Myocyte (in vitro differentiated cells): ENCODE measurements around the gene DIPK1A. TPM values are rescaled to one million over a fixed set of nuclear protein-coding genes. Genes with fewer than 3 reads are reported as not detected.
"Not testable (repeated sequence)": the region's sequence is repeated elsewhere in the genome, so short reads cannot be mapped to it uniquely, and the experiment has no call there.

Source experiments
- DNase-seq: peaks from one replicate; pipeline ENCODE4 v3.0.0-alpha.2; 2012; ENCODE audit warnings: low read depth
- total RNA-seq: library from RNA; depleted of rRNA; stranded (reverse); fragments of >200 nt; gene quantifications from 2 replicates; pipeline ENCODE4 v1.2.3, GENCODE V29; 2014

Gene DIPK1A
- total RNA-seq, 1 donor from 2014 or later = 28.5 TPM

DNA sequence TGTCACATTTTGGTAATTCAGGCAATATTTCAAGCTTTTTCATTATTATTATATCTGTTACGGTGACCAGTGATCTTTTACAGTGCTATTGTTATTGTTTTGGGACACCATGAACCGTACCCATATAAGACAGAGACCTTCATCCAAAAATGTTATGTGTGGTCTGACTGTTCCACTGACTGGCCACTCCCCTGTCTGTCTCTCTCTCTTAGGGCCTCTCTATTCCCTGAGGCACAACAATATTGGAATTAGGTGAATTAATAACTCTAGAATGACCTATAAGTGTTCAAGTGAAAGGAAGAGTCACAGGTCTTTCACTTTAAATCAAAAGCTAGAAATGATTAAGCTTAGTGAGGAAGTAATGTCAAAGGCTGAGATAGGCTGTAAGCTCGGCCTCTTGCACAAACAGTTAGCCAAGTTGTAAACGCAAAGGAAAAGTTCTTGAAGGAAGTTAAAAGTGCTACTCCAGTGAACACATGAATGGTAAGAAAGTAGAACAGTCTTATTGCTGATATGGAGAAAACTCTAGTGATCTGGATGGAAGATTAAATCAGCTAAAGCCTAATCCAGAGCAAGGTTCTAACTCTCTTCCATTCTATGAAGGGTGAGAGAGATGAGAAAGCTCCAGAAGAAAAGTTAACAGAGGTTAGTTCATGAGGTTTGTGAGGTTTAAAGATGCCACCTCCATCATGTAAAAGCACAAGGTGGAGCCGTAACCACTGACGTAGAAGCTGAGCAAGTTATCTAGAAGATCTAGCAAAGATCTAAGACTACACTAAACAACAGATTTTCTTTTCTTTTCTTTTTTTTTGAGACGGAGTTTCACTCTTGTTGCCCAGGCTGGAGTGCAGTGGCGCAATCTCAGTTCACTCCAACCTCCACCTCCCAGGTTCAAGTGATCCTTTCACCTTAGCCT, 19.7 kb upstream of the DIPK1A start:
- DNase-seq = no peak

DNA sequence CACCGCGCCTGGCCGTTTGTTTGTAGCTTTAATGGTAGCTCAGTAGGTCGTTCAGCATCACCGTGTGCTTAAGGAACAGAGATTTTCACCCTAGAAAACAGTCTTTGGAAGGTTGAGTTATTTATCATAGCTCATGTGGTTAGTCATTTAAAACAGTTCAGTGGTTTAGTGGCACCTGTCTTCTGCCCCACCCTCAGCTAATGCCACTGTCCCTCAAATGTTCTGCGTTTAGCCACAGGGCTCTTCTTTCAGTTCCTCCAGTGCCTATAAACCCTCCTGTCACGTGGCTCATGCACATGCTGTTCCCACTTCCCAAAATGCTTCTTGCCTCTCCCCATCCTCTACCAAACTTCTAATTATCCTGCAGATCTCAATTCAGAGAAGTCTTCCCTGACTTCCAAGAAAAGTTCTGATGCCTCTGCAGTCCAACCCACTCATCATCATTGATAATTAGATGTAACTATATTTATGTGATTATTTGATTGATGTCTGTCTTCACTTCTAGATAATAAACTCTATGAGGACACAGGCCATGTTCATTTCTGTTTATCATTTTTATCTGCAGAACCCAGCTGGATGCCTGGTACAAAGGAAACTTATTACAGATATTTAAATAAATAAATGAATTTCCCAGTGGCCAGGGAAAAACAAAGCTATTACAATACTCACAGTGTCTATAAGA, 14.4 kb upstream of the DIPK1A start:
- peak; percentile 96 for DNase-seq

DNA sequence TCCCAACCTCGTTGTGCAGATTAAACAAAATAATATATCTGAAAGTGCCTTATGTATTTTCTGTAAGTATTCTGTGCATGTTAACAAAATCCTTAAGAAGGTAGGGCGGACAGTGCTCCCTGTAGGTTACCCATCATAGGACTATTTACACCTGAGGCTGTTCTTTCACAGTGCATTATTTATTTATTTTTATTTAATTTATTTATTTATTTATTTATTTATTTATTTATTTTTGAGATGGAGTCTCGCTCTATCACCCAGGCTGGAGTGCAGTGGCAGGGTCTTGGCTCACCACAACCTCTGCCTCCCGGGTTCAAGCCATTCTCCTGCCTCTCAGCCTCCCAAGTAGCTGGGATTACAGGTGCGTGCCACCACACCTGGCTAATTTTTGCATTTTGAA, 12.8 kb upstream of the DIPK1A start:
- not testable (repeated sequence) for DNase-seq

DNA sequence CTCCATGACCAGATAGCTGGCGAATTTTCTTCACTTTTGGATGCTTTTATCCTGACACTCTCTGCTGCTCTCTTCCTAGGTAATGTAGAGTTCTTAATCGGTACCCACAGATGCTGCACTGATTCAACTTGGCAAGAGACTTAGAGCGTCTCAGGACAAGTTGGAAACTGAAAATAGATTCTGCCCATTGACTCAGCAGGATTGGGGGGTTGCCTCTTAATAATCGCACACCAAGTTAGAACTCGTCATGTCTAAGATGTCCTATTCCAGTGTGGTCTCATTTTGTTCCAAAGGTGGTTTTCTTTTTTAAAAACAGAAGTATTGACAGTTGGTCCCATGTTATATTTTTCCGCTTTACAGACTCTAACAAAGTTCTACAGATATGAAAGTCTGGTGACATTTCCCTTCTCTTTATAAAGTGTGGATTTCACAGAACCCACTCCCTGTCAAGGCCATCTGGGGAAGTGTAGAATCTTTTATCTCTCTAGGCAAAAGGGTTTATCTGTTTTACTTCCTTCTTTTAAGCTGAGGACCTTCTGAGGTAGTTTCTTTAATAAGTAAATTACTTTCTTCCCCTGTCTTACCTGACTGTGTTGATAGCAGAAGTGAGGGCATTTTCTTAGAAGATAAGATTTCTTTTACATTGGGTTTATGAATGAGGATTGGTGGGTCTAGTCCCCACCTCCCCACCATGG, 12.1 kb upstream of the DIPK1A start:
- DNase-seq = peak; percentile 83

DNA sequence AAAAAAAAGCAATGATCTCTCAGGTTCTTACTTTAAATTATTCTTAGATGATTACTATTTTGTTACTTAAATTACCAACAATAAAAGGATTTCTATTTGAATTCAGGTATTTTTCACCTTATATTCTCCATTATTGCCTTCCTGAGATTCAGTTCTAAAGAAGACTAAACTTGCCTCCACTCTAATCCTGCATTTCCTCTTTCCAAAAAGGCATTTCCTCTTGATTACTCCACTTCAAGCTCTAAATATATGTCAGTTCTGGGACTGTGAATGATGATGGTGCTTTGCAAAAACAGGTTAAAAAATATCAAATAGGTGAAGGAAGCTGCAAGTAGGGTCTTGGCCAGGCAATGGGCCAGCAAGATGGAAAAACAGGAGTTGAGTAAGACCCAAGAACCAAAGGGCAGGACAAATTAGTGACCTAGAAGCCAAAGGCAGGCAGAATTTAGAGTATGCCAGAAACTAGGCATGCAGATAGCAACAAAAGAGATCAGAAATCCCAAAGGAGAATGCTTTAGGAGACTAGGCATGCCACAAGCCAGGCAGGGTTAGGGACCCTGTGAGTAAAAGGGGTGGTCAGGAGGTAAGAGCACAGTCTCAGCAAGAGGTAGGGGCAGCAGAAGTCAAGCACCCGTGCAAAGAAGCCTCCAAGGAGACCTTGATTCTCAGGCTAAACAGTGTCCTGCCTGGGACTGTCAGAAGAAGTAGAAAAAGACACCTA, 11.3 kb upstream of the DIPK1A start:
- DNase-seq = no peak

DNA sequence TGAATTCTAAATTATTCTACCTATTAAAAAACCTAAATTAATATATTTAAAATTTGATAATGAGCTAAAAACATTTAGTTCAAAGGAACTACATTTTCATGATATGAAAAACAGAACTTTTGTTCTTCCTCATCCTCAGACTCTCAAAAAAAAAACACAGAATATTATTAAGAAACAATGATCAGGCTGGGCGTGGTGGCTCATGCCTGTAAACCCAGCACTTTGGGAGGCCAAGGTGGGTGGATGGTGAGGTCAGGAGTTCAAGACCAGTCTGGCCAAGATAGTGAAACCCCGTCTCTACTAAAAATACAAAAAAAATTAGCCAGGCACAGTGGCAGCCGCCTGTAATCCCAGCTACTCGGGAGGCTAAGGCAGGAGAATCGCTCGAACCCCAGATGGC, 10.7 kb upstream of the DIPK1A start:
- DNase-seq = not testable (repeated sequence)

DNA sequence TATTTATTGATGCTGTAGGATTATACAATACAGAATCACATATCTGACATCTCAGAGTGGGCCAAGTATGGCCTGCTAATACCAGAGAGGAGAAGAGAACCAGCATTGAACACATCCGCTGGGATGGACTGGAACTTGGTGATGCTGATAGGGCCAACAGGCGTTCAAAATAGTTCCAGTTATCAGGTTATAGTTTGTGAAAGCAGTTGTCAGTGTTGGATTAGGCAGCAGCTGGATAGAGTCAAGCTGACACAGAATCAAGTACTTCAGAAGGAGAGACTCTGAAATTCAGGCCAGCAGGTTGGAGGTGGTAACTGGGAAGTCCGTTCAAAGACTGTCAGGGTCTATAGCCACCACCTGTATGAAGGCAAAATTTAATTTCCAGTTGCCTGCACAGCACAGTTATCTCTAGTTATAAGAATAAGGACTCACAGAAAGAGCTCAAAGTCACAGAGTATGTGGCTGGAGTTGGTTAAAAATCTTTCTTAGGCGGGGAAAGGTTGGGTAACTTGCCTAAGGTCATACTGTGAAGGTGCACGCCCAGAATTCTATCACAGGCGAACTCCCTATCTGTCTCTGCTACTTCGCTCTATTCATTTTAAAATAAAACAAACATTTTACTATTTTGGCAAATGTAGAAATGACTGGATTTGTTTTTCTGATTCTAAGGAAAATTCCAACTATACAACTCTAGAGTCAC, 9.9 kb upstream of the DIPK1A start:
- no peak for DNase-seq

DNA sequence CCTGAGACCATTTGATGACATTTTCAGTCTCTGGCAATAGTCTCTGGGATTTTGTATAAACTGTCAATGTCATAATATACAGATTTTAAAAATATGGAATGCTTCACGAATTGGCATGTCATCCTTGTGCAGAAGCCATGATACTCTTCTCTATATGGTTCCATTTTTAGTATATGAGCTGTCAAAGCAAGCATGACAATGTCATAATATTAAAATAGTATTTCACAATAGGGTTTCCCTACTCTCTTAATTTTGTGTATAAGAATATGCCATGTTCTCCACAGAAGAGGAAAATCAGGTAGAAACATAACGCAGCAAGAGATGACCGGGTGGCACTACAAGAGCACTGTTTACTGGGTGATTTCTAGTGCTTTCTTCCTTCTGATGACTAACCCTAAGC, 8.3 kb upstream of the DIPK1A start:
- no peak for DNase-seq

DNA sequence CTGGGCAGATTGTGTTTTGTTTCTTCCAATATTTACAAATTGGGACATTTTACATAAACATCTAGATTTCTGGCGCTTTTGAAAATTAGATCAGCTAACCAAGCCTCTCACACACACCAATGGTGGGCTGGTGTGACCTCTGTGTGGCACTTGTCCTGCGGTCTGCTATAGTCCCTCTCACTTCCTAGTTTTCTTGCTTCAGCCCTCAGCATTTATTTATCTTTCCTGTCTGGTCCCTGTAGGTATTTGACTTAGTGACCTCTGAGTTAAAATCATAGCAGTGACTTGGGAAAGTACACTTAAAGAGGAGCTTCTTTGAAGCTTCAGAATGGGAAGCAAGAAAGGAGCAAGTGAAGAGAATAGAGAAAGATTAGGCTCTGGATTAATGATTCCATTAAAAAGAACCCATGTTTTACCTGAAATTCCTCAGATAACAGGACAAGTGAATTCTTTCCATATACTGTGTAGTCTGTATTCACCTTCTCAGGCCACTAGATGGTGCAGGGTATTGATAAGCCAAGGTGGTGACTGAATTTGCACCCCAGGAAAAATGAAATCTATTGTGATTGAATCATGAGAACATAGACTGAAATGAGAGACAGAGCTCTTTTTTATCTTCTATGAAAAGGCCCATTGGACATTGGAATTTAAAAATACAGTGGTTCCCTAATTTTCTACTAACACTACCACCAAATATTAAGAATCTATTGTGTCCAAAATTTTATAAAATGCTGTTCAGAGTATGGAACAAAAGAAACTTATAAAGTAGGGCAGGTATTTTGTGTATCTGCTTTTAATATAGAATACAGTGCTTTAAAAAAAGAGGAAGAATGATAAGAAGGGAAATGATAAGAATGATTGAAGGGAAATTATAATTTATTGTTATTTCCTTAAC, 7.1 kb upstream of the DIPK1A start:
- peak; percentile 55 for DNase-seq

DNA sequence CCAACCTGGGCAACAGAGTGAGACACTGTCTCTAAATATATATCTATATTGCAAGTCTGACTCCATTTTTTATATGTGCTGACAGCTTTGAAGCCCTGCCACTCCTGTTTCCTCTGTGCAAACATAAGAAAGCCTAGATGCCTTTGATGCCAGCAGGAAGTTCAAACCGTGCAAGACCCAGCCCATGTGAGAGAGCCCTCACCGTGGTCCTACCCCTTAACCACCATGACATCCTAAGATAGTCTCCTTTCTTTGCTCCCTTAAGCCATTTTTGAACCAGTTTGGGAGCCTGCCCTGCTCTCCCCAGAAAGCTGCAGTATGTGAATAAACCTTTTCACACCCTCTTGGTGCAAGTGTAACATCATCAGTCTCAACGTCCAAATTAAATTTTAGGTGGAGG, 3.7 kb upstream of the DIPK1A start:
- no peak for DNase-seq

DNA sequence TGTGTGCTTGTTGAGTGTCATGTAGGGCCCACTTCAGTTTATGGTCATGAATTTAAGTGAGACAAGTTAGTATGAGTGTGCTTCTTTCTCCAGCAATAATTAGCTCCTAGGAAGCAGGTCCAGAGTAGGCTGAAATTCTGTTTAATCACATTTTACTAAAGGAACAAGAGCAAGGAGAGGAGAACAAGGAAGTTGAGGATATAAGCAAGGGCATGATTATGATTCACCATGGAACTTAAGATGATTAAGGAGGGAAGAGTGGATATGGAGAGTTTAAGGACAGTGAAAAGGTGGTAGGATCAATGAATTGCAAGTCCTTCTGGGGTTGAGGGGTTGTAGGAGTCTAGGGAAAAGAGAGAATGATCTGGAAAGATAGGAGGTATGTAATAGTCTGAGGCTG, 3.1 kb upstream of the DIPK1A start:
- no peak for DNase-seq

DNA sequence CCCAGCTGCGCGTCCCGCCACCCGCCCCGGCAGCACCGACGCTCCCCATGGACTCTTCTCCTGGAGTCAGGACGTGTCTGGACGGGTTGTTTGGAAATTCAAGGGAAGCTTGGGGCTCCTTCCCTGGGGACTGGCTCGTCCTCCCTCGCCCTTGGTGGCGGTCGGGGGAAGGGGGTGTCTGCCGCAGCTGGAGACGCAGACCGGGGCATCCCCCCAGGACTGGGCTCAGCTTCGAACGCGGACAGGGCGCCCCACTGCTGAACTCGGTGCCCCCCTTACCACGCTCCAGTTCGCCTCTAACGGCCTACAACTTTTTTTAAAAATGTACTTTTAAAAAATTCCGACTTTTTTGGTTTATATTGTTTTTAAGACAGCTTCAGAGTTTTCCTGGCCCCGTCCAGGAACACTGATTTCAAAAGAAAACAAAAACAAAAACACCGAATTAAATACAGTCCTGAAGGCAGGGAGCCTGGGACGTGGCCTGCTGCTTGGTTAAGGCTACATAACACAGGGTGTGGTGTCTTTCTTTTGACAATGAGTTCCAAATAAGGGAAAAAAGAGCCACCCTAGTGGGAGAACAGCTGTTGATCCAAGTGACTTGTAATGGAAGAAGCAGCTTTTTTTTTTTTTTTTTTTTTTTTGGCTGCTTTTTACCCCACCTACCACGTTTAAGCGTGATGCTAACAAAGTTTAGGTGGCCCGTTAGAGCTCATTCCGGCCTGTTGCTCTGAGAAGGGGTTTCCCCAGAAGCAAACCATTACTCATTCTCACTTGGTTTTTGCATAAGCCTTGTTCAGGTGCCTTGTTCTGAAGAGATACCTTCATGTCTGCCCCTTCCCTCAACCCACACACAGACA, 862 bp upstream of the DIPK1A start:
- DNase-seq = peak; percentile 90

DNA sequence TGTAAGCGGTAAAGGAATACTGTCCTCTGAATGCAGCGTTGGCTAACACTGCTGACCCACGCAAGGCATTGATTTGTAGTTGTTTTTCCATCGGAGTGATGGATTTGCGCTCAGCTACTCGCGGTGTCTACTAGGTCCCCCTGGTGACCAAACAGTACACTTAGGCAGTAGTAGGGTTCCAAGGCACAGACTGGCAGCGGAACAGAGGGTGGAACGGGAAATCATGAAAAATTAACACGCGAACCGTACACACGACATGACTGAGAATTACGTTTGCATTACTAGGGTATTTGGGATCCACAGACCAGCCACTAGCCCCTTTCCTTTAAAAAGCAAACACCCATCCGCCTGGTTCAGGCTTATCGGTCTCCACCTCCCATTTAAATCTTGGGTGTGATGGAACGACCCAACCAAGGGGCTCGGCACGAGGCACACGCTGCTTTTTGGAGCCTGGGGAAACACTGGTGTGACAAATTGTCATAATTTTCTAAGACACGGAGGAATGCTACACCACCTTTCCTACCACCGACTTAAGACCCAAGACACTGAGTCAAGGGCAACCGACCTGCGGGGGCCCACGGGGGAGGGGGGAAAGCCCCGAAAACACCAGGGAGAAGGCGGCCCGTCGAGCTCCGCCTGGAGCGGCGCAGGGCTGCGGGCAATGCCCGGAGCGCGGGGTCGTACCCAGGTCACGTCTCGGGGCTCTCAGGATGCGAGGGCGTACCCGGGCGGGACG, 699 bp downstream of the DIPK1A start:
- peak; percentile 85 for DNase-seq

DNA sequence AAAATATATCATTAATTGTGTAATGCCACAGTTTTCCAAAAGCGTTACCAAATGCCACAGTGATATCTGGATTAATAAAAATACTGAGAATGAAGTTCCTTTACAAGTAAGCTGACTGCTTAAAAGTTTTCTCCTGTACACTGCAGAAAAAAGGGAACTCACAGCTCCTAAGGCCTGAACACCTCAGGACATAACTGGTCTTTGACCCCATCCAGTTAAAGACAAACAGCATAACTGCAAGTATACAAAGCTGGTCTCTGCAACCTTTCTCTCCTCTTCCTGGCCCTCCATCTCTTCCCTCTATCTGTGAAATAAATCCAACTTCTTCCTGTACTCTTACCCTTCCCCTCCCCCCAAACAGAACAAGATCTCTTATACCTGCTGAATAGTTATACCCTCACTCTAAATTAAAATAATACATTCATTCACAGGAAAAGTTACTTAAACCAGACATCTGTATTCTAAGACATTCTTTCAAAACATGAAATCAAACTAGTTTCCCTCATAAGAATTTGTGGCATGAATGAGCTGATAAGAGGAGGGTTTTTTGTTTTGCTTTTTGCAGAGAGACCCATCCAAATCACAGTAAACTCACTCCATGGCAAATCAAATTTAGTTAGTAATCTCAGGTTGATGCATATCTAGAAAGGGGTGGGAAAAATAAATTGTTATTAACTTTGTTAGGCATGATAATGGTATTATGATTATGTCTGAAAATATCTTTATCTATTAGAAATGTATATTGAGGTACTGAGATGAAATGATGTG, 2.9 kb downstream of the DIPK1A start:
- DNase-seq = no peak

DNA sequence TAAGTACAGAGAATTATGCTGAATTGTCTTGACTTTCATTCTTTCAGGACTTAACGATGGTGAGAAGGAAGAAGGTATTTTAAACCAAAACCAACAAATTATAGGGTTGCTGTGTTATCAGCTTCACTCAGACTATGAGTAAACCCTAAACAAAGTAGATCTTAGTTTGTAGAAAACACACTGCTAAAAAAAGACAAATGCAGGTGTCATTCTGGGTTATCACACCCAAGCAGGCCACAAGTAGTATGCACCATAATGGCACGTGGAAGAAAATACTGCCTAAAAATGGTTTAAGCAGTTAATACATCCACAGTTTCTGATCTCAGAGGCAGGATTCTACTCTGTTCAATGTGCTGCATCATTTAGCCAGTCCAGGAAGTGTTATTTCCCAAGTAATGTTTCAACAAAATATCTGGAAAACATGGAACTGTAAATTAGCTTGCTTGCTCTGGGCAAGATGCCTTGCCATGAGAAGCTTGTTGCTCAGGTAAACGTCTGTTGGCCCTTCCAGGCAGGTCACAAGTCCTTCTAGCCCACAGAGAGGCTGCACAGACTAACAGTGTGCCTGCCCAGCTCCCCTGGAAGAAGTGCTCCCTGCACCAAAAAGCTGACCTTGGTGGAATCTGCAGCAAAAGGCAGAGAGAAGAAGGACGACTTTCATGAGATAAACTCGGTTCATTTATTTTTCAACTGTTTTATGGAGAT, 4.1 kb downstream of the DIPK1A start:
- no peak for DNase-seq

DNA sequence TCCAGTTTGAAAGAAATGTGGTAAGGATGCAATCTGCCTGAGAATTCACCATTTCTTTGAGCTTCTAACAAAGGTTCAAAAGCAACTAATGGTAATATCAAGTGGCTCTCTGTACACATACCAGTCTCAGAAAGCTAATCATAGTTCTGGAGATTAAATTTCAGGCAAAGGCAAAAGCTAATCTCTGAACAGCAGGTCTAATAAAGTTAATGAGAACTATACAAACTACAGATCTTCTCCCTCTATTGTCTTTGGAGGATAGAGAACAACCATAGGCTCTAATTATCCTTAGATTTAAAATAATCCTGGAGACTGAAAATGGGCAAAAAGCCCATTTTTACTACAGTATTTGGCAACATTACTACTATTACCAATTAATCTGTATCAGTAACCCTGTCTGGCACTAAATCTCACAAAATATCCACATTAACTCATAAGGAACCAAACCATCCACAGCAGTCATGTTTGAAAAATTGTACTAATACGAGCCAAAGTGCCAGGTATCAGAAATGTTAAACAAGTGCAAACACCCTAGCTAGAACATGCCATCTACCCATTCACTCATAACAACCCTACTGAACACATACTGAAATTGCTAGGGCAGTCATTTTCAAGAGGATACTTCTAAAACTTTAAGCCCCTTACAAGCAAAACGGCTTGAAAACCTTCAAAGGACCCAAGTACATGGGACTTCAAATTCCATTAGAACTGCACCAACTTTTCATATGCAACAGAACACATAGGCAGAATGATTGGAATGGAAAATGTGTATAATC, 4.8 kb downstream of the DIPK1A start:
- DNase-seq = no peak
